Inflammatory macrophage treated with lipopolysaccharide for 4 hours (primary cell): ENCODE data around the gene PTPN21.
A peak's percentile ranks its signal among the peaks of the same experiment; 100 is the strongest.

Experiments used
- DNase-seq: peaks from one replicate; pipeline ENCODE4 v3.0.0-alpha.2; 2020

PTPN21 gene

DNA sequence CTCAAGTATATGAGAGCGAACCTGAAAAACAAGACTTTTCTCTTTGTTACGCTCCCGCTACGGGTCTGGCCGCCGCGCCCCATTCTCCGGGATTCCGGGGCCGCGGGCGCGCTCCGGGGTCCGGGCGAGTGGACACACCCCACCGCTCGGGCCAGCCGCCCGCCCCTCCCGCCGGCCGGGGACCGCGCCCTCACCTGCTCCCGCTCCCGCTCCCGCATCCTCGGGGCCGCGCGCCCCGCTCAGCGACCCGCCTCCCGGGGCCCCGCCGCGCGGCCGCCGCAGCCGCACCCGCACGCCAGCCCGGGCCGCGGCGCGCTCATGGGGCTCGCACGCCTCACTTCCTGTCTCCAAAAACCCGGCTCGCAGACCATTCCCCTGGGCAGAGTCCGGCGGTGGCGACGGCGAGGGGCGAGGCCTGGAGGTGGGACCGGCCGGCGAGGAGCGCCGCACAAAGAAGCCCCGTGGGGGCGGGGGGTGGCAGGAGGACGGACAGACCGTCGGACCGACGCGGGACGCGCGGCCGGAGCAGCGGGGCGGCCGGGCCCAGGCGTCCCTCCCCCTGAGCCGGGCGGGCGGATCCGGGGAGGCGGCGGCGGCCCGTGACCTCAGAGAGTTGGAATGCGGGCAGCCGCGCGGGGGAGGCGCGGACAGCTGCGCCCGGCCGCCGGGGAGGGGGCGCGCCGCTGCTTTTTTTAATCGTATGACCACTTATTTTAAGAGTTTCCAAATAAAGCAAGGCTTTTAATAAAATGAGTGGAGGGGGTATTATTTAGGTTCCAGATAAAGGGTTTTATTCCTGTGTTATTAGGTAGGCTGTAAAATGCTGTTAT, at the start of gene PTPN21:
Gene PTPN21, minus strand, starts transcription at position 551 of the 830 bp plus-strand sequence. CDS start 4,590 bp downstream, outside the sequence.
- no peak for DNase-seq

DNA sequence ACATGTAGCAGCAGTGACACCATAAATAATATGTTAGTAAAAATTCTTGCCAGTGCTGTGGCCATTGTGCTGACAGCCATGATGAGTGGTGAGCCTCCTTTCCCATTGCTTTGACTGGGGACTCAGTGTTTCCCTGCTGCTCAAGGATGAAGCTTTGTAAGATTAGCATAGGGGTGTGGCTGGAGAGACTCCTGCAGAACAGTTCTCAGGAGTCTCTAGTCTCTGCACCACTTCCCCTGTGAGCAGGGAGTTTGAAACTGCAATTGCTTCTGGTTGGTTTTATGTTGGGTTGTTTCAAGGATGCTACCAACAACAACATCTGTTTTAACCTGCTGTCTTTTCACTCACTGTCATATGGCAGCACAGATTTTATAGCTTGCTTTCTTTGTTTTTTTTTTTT, 49.4 kb upstream of the PTPN21 start:
- DNase-seq, result no peak

DNA sequence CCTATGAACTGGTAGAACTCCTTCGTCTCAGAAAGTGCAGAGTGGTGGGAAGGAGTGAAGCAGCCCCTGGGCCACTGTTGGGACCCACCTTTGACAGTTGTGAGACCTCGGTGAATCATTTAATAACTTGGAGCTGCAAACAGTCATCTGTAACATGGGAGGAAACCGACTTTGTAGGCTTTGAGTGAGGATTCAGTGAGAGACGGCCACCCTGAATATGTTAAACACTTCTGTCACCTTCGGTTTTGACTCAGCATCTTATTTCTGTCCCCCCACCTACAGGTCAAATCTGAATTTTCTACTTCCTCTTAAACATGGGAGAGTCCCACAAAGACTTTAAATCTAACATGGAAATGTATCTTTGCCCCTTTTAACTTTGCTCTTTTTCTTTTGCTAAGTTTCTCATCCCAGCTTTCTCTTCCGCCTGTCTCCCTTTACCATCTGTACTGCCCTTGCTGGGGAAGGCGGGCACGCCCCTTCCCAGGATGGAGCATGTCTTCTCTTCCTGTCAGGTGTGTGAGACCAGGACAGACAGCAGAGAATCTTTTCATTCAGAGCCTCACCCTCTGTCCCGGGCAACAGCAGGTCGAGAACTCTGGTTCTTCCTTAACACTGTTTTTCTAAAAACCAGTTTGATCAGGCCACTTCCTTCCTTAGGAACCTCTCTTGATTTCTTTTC, 45.1 kb upstream of the PTPN21 start:
- no peak for DNase-seq

DNA sequence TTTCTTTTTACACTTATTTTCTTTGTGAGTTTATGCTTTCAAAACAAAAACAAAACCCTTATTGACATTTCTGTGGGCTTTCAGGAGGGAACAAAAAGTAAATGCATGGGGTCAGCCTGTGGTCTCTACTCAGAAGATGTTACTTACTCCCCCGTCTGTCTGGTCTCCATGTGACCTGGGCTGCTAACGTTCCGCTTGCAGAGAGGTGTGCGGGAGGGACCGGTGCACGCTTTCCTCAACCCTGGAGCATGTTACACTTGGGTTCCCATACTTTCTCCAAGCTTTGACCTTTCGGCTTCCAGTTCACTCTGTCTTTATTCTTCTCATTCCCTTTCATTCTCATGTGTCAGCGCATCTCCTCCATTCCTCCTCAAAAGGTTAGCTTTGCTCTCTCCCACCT, 44.5 kb upstream of the PTPN21 start:
- no peak for DNase-seq

DNA sequence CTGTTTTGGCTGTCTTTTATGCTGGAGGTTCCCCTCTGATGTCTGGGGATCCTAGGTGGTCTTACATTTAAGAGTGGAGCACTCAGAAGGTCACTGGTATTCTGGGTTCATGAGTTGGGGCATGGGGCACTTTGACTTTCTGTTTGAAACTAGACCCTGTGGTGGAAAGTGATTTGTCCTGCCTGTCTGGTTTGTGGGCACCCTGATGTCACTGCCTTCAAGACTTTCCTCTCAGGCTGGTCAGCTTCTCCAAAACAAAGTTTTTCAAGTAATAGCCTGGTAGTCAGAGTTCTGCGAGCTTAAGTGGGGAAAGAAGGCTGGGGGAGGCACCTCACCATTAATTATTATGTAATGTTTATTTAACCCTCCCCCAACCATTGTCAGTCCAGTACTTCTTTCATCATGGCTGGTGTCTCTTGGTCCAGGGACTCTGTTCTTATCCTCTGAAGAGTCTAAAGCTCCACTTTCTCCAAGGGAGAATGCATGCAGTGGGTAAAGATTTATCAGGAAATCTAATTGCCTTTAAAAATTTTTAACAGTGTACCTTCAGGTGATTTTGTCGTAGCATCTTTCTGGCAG, 43.4 kb upstream of the PTPN21 start:
- no peak for DNase-seq

DNA sequence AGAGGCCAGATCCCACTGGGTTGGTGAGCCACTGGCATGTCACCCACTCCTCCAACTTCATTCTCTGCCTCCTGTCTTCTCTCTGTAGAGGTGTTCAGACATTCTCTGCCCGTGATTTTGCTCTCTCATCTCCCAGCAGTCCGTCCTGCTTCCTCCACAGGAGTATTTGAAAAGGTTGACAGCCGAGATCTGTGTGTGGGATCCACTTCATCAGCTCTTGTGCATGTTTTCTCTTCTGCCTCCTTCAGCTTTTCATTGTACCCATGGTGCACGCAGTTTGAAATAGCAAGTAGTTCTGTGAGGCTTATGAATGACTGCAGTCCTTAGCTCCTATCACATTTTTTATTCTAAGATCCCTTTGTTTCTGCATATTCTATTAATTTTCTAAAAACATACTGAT, 42.8 kb upstream of the PTPN21 start:
- DNase-seq, result no peak

DNA sequence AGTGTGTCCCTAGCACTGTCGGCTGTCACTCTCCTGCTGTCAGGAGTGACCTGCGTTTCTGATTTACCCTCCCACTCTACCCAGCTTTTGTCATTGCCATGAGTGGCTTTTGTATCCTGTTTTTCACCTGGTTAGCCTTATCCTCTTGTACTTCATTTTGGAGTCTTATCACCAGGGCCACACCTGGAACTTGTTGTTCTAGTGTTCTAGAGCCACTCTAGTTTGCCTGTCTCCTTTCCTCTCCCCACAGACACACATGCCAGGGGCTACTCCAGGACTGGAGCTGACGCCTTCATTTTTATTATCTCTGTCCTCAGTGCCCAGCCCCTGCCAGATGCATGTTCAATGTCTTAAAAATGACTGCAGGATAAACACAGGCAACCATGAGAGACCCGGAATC, 42.2 kb upstream of the PTPN21 start:
- DNase-seq, result no peak

DNA sequence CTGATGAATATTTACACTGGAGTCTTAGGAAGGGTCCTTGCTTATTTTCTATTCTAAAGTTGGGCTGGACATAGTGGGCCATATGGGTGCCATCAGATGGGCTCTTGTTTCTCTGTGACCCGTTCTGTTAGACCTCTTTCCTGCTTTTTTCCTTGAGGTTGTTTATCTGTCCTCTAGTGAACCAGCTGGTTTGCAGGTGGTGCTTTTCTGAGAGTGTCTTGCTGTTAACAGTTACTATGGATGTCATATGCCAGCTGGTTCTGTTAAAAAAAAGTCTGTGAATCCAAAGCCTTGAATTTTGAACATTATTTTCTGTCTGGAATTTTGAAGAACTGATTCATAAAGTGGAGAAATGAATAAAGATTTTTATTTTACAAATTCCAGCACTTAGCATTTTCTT, 37.2 kb upstream of the PTPN21 start:
- DNase-seq, result no peak

DNA sequence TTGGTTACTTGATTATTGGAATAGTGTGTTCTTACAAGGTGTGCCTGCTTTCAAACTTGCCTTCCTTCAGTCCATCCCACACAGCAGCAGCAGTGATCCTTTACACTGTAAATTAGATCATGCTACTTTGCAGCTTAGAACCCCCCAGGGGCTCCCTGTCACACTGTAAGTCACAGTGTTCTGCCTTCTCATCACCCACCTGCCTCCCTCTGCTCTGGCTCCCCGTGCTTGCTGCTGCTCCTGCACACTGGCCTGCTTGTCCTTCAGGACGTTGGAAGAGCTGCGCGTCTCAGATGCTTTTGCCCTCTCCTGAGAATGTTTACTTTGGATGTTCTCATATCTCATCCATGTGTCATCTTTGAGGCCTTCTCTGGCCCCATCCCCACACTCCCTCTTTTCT, 35.4 kb upstream of the PTPN21 start:
- no peak for DNase-seq

DNA sequence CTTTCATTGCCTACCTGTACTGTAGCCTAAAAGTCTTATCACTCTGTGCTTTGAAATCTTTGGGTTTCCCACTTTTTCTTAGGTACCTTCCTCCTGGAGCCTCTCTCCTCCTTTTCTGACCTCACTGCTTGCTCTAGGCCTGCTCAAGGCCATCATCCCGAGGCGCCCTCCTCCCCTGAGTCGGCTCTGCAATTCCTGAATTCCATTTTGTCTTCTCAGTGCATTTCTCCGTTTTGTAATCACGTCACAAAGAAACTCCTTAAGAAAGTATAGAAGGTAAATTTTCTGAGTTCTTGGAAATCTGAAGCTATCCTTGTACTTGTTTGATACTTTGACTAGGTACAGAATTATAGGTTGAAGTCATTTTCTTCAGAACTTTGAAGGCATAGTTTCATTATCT, 33.3 kb upstream of the PTPN21 start:
- no peak for DNase-seq

DNA sequence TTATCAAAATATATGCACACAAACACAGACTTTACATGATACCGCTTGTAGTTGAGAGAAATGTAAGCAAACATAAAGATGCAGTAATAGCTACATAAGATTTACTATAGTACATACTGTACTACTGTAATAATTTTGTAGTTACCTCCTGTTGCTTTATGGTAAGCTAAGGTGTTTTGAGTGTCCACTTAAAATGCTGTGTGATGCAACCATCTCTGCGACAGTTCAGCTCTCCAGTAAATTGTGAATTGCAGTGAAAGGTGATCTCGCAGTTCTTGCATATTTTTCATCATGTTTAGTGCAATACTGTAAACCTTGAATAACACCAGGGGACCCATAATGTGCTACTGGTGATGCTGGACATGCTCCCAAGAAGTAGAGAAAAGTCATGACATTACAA, 29.6 kb upstream of the PTPN21 start:
- no peak for DNase-seq

DNA sequence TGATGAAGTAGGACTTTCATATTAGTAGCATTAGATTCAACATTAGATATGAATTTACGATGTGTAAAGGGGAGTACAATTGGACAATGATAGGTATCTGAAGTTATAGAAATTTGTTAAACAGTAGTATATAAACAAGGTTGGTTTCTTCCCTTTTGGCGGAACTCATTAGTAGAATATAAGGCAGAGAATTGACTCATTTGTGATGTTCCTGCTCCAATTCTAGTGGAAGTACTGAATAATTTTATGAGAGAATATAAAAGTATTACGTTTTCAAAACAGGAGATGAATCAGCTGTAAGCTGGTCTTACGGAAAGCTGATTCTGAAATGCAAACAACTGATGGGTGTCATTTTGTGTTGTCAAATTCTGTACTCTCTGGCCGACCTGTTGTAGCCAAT, 21.4 kb upstream of the PTPN21 start:
- no peak for DNase-seq

DNA sequence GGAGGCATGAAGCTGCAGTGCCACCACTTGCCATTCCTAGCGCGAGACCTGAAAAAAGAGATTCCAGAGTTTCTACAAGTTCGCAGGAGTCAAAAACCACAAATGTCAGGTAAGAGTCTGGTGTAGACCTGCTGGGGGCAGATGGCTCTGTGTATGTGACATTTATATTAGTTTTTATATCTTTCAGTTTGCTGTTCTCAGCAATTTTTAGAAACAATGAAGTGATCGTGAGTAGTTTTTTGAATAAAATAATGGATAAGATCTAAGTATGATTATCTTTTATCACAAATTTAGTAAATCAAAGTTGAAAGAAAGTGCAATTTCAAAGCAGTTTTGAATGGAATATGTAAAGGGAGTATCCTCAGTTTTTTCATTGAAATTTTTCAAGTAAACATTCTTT, 17.3 kb upstream of the PTPN21 start:
- DNase-seq, result no peak

DNA sequence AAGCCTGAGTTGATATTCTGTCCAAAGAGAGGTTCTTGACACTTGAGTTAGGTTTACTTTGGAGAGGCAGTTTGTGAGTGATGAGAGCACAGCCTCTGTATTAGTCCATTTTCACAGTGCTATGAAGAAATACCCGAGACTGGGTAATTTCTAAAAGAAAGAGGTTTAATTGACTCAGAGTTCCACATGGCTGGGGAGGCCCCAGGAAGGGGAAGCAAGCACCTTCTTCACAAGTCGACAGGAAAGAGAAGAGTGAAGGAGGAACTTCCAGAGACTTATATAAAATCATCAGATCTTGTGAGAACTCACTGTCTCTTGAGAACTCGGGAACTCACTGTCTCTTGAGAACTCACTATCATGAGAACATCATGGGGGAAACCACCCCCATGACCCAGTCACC, 13.4 kb upstream of the PTPN21 start:
- no peak for DNase-seq

DNA sequence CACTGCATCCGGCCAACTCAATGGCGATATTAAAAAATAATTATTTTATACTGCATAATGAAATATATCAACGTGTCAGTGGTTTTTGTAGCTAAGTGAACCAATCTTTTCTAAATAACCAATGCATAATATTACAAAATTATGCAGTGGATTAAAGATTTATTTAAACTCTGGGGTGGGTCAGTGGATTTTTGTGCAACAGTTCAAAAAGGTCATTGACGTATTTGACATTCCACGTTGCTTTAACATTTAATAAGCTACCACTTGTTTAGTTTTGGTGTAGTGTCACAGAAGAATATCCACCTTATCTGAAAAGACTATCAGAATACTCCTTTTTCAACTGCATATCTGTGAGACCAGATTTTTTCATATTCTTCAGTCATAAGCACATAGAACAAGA, 10.6 kb upstream of the PTPN21 start:
- no peak for DNase-seq

DNA sequence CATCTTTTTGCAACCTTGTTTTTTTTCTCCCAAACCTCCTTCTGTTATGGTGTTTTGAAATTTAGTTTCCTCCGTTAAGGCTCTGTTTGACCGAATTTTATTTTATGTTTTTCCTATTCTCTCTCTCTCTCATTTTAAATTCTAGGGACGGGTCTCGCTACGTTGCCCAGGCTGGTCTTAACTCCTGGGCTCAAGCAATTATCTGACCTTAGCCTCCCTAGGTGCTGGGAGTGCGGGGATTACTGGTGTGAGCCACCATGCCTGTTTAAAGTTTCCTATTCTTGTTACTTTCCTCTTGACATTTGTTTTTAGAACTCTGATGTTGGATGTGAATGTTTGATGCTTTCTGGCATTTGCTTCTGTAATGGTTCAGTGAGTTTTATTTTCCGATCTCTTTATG, 9.0 kb upstream of the PTPN21 start:
- DNase-seq, result no peak

DNA sequence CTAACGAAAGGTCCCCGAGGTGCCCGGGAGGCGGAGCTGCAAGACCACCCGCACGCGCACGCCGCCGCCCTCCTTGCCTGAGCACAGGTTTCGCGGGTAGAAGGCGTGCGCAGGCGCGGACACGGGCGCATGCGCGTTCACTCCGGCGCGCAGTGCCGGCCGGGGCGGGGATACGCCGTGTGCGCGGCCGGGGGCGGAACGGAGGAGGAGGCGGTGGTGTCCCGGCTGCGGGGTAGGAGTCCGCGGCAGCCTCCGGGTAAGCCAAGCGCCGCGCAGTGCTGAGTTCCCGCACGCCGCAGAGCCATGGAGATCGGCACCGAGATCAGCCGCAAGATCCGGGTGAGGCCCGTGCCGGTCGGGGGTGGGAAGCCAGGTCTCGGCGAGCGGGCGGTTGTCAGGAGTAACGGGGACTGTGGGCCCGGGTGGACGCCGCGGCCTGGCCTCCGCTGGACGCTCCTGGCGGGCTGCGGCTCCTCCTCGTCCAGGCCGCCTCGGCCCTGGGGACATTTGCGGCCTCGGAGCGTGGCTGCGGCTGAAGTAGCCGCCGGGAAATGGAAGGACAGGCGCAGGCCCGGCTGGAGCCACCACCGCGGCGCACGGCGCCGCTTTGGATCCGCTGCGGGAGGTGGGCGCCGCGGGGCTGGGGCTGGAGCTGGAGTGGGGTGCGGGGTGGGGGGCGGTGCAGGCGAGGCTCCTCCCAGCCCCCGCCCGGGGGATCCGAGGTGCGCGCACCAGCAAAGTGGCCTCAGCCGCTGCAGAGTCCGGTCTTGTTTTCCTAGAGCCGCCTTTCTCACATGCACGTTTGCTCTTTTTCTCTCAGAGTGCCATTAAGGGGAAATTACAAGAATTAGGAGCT, 8.3 kb upstream of the PTPN21 start, which contains the start of gene ZC3H14:
Gene ZC3H14, plus strand, starts transcription at position 207 of the 856 bp plus-strand sequence. Its CDS starts 97 bp downstream, at position 304.
- DNase-seq, result peak; percentile 84

DNA sequence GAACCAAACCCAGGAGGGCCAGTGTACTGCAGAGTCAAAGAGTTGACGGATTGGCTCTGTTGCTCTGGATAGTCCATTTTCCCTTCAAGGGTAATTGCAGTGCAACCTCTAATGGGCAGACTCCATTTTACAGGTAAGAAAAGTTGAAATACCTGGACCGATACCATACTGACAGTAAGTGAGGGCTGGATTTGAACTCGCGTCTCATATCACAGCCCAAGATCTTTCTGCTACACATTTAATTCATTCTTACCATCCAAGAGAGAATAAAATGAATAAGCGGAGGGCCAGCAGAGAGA, 7.7 kb upstream of the PTPN21 start:
- no peak for DNase-seq

DNA sequence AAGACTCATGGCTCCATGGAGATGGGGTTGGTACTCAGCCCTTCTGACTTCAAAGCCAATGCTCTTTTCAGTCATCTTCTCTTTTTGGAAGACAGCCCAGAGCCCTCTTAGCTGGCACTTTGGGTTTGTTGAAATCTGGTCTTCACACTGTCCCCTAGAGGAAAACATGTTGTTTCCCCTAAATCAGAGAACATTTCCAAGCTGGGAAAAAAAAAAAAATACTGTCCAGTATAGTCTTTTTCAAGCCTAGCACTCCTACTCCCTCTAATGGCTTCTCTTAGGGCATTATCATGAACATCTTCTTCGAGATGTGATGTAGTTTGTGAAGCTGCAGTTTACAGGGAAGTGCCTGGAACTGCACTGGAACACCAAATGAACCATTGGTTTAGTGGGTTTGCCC, 5.0 kb upstream of the PTPN21 start:
- no peak for DNase-seq

DNA sequence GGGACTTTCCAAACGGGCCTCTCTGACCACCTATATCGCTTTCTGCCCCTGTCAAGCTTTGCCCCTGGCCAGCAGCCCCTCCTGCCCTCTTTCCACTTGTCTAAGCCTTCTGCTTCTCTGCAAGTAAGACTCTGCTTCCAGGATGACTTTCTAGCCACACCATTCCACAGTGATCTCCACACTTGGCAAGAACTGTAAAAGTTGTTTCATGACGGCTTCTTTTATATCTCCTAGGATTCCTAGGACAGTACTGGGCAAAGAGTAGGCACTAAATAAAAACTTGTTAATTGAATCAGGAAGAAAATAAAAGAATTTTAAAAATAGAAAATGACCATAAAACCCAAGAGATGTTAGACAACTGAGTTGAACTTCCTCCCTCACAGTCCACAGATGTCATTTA, 1.8 kb upstream of the PTPN21 start:
- DNase-seq, result no peak

DNA sequence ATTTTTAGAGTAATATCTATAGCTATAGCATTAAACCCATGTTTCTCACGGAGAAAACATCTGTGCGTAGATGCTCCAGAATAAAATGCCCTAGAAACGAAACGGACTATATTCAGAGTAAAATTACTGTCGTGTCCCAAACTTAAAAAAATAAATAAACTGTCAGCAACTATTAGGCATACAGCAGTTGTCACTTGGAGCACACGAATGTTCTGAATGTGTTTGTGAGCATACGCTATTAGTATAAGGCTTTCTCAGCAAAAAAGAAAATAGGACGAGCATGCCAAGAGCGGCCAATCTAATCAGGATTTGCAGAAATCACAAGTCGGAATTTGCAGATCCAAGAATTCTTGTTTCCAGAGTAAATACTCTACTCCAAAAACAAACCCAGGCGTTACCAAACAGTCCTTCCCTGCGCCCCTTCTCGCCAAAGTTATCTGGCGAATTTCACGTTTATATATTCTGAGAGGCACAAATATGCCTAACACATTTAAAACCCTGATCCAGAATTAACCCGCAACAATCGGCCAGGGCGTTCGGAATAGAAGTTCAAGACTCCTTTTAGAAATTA, 836 bp downstream of the PTPN21 start:
- DNase-seq, result no peak

DNA sequence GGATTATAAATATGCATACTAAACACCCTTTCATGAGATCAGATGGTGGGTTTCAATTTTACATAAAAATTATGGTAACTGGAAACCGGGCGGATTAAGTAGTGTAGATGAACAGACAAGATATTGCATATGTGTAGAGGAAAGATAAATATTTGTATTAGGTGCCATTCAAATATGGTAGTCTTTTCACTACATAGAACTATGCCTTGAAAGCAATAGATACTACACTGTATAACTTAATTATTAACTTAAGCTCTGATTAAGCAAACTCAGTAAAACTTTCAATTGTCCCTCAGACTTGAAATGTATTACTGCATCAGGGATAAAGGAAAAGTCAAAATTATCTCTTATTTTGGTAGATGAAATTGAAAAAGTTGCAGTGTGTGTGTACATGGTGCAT, 1.9 kb downstream of the PTPN21 start:
- DNase-seq, result no peak

DNA sequence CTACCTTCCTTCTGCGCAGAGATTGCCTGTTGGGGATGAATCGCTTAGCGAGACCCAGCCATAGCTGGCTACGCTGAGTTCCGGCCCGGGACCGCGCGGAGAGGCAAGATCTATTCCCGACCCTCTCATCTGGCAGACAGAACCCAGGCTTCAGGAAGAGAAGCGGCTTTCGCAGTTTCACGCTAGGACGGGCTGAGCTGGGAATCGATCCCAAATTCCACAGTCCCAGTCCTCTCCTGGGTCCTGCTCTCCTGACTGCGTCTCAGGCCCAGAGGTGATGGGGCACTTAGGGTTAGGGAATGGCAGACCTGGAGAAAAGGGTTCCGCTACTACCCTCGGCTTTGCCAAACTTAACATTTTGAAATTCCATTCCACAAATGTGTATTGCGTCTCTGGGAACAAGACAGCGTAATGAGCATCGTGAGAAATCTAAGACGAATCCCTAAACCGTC, 2.8 kb downstream of the PTPN21 start:
- DNase-seq, result no peak
